ENCODE results near the gene SMIM28.

Gene SMIM28

GRCh38 chr6:138401960-138402837 lies 24.5 kb downstream of the SMIM28 start:
- ATAC-seq: no peak
- TF ChIP-seq ARNTL (CRISPR knock-in tag; IDR thresholded peaks at IDR 0.05; ENCODE audit: borderline replicate concordance, low read depth) (no peak), ESRRG (CRISPR knock-in tag; IDR thresholded peaks at IDR 0.05) (no peak), CREB5 (CRISPR knock-in tag; IDR thresholded peaks at IDR 0.05; ENCODE audit: low read depth) (no peak), PATZ1 (CRISPR knock-in tag; IDR thresholded peaks at IDR 0.05; ENCODE audit: borderline replicate concordance) (no peak), BACH2 (CRISPR knock-in tag; IDR thresholded peaks at IDR 0.05; ENCODE audit: borderline replicate concordance) (no peak), ZFP30 (CRISPR knock-in tag; IDR thresholded peaks at IDR 0.05) (no peak)

GRCh38 chr6:138402838-138403187 lies 25.1 kb downstream of the SMIM28 start:
- no peak for TF ChIP-seq CSDC2 (CRISPR knock-in tag; IDR thresholded peaks at IDR 0.05)
- no peak for TF ChIP-seq PPARA (CRISPR knock-in tag; IDR thresholded peaks at IDR 0.05; ENCODE audit: borderline replicate concordance)
- no peak for TF ChIP-seq SNAI2 (CRISPR knock-in tag; IDR thresholded peaks at IDR 0.05)
- TF ChIP-seq ZNF8 (CRISPR knock-in tag; IDR thresholded peaks at IDR 0.05): no peak
- TF ChIP-seq ZNF565 (CRISPR knock-in tag; conservative IDR thresholded peaks at IDR 0.05; ENCODE audit: low read depth): no peak
- TF ChIP-seq ZC3H10 (CRISPR knock-in tag; IDR thresholded peaks at IDR 0.05): no peak
- TF ChIP-seq ARNTL (CRISPR knock-in tag; IDR thresholded peaks at IDR 0.05; ENCODE audit: borderline replicate concordance, low read depth): no peak
- no peak for TF ChIP-seq ZNF70 (CRISPR knock-in tag; IDR thresholded peaks at IDR 0.05)
- TF ChIP-seq TCF4 (CRISPR knock-in tag; IDR thresholded peaks at IDR 0.05; ENCODE audit: borderline replicate concordance): no peak
- TF ChIP-seq BACH2 (CRISPR knock-in tag; IDR thresholded peaks at IDR 0.05; ENCODE audit: borderline replicate concordance): no peak
- no peak for TF ChIP-seq TSHZ2 (CRISPR knock-in tag; IDR thresholded peaks at IDR 0.05)
- TF ChIP-seq POU6F1 (CRISPR knock-in tag; IDR thresholded peaks at IDR 0.05; ENCODE audit: borderline replicate concordance, low read depth): no peak
- no peak for TF ChIP-seq CREB5 (CRISPR knock-in tag; IDR thresholded peaks at IDR 0.05; ENCODE audit: low read depth)
- no peak for TF ChIP-seq OSR1 (CRISPR knock-in tag; IDR thresholded peaks at IDR 0.05)
- TF ChIP-seq ESRRG (CRISPR knock-in tag; IDR thresholded peaks at IDR 0.05): no peak
- TF ChIP-seq GLIS3 (CRISPR knock-in tag; IDR thresholded peaks at IDR 0.05): no peak
- TF ChIP-seq ISL1 (CRISPR knock-in tag; IDR thresholded peaks at IDR 0.05): no peak
- no peak for TF ChIP-seq ZFP3 (CRISPR knock-in tag; IDR thresholded peaks at IDR 0.05)
- TF ChIP-seq CSRNP3 (CRISPR knock-in tag; IDR thresholded peaks at IDR 0.05): no peak
- no peak for ATAC-seq
